Inflammatory macrophage treated with lipopolysaccharide for 4 hours (primary cell): ENCODE results near the gene SCNN1A.

Experiments
- DNase-seq: peaks from one replicate; pipeline ENCODE4 v3.0.0-alpha.2; 2020

The SCNN1A gene

GRCh38 chr12:6330999-6331714 lies 44.2 kb downstream of the SCNN1A start:
- no peak for DNase-seq

GRCh38 chr12:6330192-6330591 lies 45.2 kb downstream of the SCNN1A start:
- DNase-seq, result peak; percentile 22

- DNase-seq, result no peak
These were observed 45.7 kb downstream of the SCNN1A start for GRCh38 chr12:6329703-6330064.

- no peak for DNase-seq
These were observed 46.2 kb downstream of the SCNN1A start for GRCh38 chr12:6328945-6329702.

- no peak for DNase-seq
These were observed 47.2 kb downstream of the SCNN1A start for GRCh38 chr12:6328045-6328779.

- no peak for DNase-seq
These were observed 47.9 kb downstream of the SCNN1A start for GRCh38 chr12:6327229-6328041.

- DNase-seq, result peak; percentile 68
These were observed 48.8 kb downstream of the SCNN1A start for GRCh38 chr12:6326316-6327228.

GRCh38 chr12:6324936-6325750 lies 50.2 kb downstream of the SCNN1A start:
- DNase-seq, result no peak

- DNase-seq, result no peak
These were observed 51.2 kb downstream of the SCNN1A start for GRCh38 chr12:6323995-6324711.

- peak; percentile 90 for DNase-seq
These were observed 51.9 kb downstream of the SCNN1A start for GRCh38 chr12:6323340-6323994.

GRCh38 chr12:6322969-6323339 lies 52.4 kb downstream of the SCNN1A start:
- no peak for DNase-seq

GRCh38 chr12:6322352-6322751 lies 53.0 kb downstream of the SCNN1A start:
- DNase-seq, result no peak

GRCh38 chr12:6321905-6322304 lies 53.5 kb downstream of the SCNN1A start:
- no peak for DNase-seq

- DNase-seq, result no peak
These were observed 55.9 kb downstream of the SCNN1A start for GRCh38 chr12:6319446-6319845.

- no peak for DNase-seq
These were observed 56.9 kb downstream of the SCNN1A start for GRCh38 chr12:6318440-6318879.

GRCh38 chr12:6317693-6318439 lies 57.5 kb downstream of the SCNN1A start:
- DNase-seq, result no peak

- no peak for DNase-seq
These were observed 58.3 kb downstream of the SCNN1A start for GRCh38 chr12:6316921-6317692.
